Spleen (tissue), 7 donors: Measurements from ENCODE around the gene WASHC2C.
"Not testable (repeated sequence)": the region's sequence is repeated elsewhere in the genome, so short reads cannot be mapped to it uniquely, and the experiment has no call there.

Experiments used
- CTCF ChIP-seq, 11 experiments: fragments of 200-600 bp in 7 of 11; fragments of 450-650 bp in 4 of 11; sonication (generic) in 4 of 11; IDR thresholded peaks in 8 of 11; conservative IDR thresholded peaks in 3 of 11; 1 replicate in 7 of 11; 2 replicates in 4 of 11; pipeline versions ENCODE4 v1.4.0 to v1.8.0; 2016 to 2021; ENCODE audit warnings: antibody characterized with exemption in 11 of 11, inconsistent platforms in 4 of 11, mild to moderate bottlenecking in 1 of 11
- POLR2A ChIP-seq, 3 donors: fragments of 450-650 bp; IDR thresholded peaks; one replicate each; pipeline ENCODE4 v1.5.1; 2017; ENCODE audit warnings: antibody characterized with exemption in 3 of 3, mild to moderate bottlenecking in 1 of 3
- donor health status: DM: no; HTN: no; CAD: no; lungs with moderate emphysema.
- donor health status: DM: no; HTN: no; CAD: no.
- donor health status: DM: no; HTN: no; CAD: no.

- not testable (repeated sequence) for TF ChIP-seq CTCF (IDR thresholded peaks at IDR 0.05 in 8 of 11, conservative IDR thresholded peaks at IDR 0.05 in 3 of 11); POLR2A (IDR thresholded peaks at IDR 0.05)
These were observed 76.3 kb downstream of the WASHC2C start for GRCh38 chr10:45803060-45804010.
